HL-60 (cell line): ENCODE measurements around the gene FUT9.

Source experiments
- DNase-seq, 2 experiments: peaks; one replicate each; pipeline ENCODE4 v3.0.0-alpha.2; 2010 to 2020; ENCODE audit warnings: low read depth in 1 of 2, low spot score in 1 of 2
- H3K27ac ChIP-seq: fragments of 250-450 bp; sonication (Bioruptor Pico); replicated peaks from 2 replicates; pipeline ENCODE4 v1.5.1; 2020; ENCODE audit warnings: mild to moderate bottlenecking, moderate library complexity
- H3K27me3 ChIP-seq: fragments of 250-450 bp; sonication (Bioruptor Pico); 2 replicates; pipeline ENCODE4 v1.5.1; 2021; ENCODE audit warnings: mild to moderate bottlenecking, moderate library complexity; ENCODE audit not compliant: insufficient read depth, poor library complexity, severe bottlenecking
- H3K4me3 ChIP-seq: replicated peaks from 2 replicates; pipeline ENCODE4 v1.5.1; 2011; ENCODE audit warnings: mild to moderate bottlenecking, control low read depth, low read length; ENCODE audit not compliant: insufficient read depth
- GABPA ChIP-seq: IDR thresholded peaks from 2 replicates; pipeline ENCODE4 v1.6.1; 2012; ENCODE audit warnings: low read depth
- POLR2AphosphoS5 ChIP-seq: IDR thresholded peaks from 2 replicates; pipeline ENCODE4 v1.6.1; 2012; ENCODE audit warnings: low read depth
- SPI1 ChIP-seq: IDR thresholded peaks from 2 replicates; pipeline ENCODE4 v1.6.1; 2012; ENCODE audit warnings: low read depth, mild to moderate bottlenecking, borderline replicate concordance
- TF ChIP-seq, protein P1 (sequence below): IDR thresholded peaks from one replicate; pipeline ENCODE4 v1.5.1; 2011; ENCODE audit warnings: low read length, control low read depth, inconsistent platforms; ENCODE audit not compliant: insufficient read depth
- TF ChIP-seq, protein P2 (sequence below): IDR thresholded peaks from 2 replicates; pipeline ENCODE4 v1.6.1; 2012; ENCODE audit warnings: low read depth; ENCODE audit not compliant: insufficient replicate concordance

The FUT9 gene

DNA sequence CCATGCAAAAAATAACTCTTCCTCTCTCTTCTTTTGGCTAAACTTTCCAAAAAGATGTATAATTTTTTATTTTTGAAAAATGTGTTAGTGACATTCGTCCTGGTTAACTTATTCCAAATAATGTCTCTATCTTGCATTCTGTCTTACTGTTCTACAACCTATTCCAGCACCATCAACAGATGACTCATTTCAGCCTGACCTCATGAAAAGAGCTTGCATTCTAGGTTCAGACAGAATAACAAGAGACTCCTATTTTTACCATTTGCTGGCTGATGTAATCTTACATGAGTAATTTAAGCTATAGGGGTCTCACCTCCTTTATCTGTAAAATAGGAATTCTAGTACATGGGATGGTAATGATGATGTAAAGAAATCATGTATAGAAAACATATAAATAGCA is 109.0 kb downstream of the FUT9 start:
- DNase-seq: no peak
- TF ChIP-seq, protein P1, sequence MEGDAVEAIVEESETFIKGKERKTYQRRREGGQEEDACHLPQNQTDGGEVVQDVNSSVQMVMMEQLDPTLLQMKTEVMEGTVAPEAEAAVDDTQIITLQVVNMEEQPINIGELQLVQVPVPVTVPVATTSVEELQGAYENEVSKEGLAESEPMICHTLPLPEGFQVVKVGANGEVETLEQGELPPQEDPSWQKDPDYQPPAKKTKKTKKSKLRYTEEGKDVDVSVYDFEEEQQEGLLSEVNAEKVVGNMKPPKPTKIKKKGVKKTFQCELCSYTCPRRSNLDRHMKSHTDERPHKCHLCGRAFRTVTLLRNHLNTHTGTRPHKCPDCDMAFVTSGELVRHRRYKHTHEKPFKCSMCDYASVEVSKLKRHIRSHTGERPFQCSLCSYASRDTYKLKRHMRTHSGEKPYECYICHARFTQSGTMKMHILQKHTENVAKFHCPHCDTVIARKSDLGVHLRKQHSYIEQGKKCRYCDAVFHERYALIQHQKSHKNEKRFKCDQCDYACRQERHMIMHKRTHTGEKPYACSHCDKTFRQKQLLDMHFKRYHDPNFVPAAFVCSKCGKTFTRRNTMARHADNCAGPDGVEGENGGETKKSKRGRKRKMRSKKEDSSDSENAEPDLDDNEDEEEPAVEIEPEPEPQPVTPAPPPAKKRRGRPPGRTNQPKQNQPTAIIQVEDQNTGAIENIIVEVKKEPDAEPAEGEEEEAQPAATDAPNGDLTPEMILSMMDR: no peak
- TF ChIP-seq POLR2AphosphoS5 (no peak), SPI1 (no peak), GABPA (no peak)
- TF ChIP-seq, protein P2, sequence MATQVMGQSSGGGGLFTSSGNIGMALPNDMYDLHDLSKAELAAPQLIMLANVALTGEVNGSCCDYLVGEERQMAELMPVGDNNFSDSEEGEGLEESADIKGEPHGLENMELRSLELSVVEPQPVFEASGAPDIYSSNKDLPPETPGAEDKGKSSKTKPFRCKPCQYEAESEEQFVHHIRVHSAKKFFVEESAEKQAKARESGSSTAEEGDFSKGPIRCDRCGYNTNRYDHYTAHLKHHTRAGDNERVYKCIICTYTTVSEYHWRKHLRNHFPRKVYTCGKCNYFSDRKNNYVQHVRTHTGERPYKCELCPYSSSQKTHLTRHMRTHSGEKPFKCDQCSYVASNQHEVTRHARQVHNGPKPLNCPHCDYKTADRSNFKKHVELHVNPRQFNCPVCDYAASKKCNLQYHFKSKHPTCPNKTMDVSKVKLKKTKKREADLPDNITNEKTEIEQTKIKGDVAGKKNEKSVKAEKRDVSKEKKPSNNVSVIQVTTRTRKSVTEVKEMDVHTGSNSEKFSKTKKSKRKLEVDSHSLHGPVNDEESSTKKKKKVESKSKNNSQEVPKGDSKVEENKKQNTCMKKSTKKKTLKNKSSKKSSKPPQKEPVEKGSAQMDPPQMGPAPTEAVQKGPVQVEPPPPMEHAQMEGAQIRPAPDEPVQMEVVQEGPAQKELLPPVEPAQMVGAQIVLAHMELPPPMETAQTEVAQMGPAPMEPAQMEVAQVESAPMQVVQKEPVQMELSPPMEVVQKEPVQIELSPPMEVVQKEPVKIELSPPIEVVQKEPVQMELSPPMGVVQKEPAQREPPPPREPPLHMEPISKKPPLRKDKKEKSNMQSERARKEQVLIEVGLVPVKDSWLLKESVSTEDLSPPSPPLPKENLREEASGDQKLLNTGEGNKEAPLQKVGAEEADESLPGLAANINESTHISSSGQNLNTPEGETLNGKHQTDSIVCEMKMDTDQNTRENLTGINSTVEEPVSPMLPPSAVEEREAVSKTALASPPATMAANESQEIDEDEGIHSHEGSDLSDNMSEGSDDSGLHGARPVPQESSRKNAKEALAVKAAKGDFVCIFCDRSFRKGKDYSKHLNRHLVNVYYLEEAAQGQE: no peak
- no peak overlapping the region for H3K27ac ChIP-seq
- H3K4me3 ChIP-seq: no peak overlapping the region
- no peaks in the 10 kb centered on the region for H3K27me3 ChIP-seq

DNA sequence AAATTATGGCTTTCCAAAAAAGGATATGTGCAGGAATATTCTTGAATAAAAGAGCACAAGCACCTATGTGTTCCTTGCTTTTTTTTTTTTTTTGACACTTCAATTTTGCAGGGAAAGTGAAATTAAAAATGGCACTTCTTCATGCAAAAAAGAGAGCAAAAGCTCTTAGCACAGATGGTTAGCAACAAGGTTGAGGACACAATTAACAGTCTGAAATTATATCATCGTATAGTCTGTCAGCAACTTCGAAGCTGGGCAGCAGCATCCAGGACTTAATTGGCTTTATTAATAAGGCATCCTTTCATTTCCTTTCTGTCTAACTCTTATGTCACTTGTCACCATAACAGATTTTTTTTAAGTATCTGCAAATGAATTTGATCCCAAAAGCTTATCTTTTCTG is 122.6 kb downstream of the FUT9 start:
- H3K27ac ChIP-seq: no peak overlapping the region
- TF ChIP-seq GABPA (no peak), POLR2AphosphoS5 (no peak), SPI1 (no peak)
- TF ChIP-seq, protein P1: no peak
- TF ChIP-seq, protein P2: no peak
- H3K27me3 ChIP-seq: no peaks in the 10 kb centered on the region
- H3K4me3 ChIP-seq: no peak overlapping the region
- no peak for DNase-seq

DNA sequence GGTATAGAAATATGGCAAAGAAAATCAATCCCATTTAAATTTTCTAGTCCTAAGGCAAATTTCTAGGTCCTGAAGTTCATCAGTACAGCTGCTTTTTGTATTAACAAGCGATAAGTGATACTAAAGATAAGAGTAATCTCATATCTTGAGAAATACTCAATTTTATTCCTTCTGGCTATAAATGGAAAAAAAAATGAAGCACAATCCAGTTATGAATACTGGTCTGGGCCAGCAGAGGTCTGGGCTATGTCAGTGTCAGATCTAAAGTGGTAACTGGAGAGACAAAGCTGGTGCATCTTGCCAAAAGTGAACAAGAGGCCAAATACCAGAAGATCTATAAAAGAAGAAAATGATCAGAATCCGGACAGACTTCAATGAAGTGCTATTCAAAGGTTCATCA is 126.4 kb downstream of the FUT9 start:
- no peak for DNase-seq
- TF ChIP-seq, protein P2: no peak
- TF ChIP-seq SPI1: no peak
- no peak for TF ChIP-seq POLR2AphosphoS5
- TF ChIP-seq, protein P1: no peak
- TF ChIP-seq GABPA: no peak
- Histone ChIP-seq H3K4me3 (no peak overlapping the region), H3K27ac (no peak overlapping the region), H3K27me3 (no peaks in the 10 kb centered on the region)
